ENCODE results near the gene RBM43. TPM values are rescaled to one million over a fixed set of nuclear protein-coding genes. Genes with fewer than 3 reads are reported as not detected.

RBM43 gene
- total and polyA plus RNA-seq, 2 of the 4 experiments (the other 2 are of a cell fraction), result 1.6 to 3.6 TPM

DNA sequence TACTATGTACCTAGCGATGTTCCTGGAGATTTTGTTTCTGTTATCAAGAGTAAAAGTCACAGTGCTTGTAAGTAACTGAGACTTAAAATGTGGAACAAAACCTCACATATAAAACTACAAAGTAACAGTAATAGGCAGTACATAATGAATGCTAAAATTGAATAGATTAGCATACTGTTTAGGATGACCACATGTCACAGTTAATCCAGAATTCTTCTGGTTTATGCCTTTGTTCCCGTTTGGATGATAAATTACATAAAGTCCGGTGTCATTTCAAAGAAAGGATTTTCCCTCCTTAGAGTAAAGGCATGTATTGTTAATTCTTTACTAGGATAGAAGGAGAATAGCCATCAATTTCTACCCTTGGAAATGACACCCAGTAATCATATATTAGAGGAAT is 56.1 kb downstream of the RBM43 start:
- no peak for ATAC-seq (ENCODE audit: low read depth)
- Histone ChIP-seq H3K4ac (ENCODE audit: low read depth, low read length) (no peak overlapping the region), H3K36me3 (ENCODE audit: control insufficient read depth, insufficient read depth, low read length) (no peaks in the 10 kb centered on the region), H4K8ac (ENCODE audit: low read depth in 2 of 2, low read length in 2 of 2) (no peak overlapping the region), H4K5ac (ENCODE audit: low read depth, low read length) (no peak overlapping the region), H4K20me1 (ENCODE audit: insufficient read depth, low read length) (no peaks in the 10 kb centered on the region), H3K4me1 (ENCODE audit: control insufficient read depth, insufficient read depth, low read length) (no peaks in the 10 kb centered on the region), H3K14ac (replicated peaks; ENCODE audit: low read depth, low read length) (no peak overlapping the region), H2BK5ac (ENCODE audit: low read depth, low read length, poor library complexity, severe bottlenecking) (no peak overlapping the region), H3K9me1 (ENCODE audit: insufficient read depth, low read length) (no peaks in the 10 kb centered on the region), H2BK120ac (ENCODE audit: low read depth, low read length) (no peak overlapping the region), H3K23ac (ENCODE audit: low read depth, low read length) (no peak overlapping the region), H3K4me2 (ENCODE audit: low read depth, low read length) (no peak overlapping the region), H3K56ac (ENCODE audit: extremely low read depth, insufficient read depth, low read length) (no peak overlapping the region), H3K18ac (ENCODE audit: low read depth, low read length) (no peak overlapping the region), H2BK20ac (ENCODE audit: low read depth, low read length) (no peak overlapping the region), H2BK15ac (ENCODE audit: low read depth, low read length) (no peak overlapping the region), H2AK5ac (ENCODE audit: low read depth, low read length) (no peak overlapping the region), H2AK9ac (replicated peaks; ENCODE audit: low read depth, low read length, poor library complexity) (no peak overlapping the region), H3K9me3 (ENCODE audit: control insufficient read depth, insufficient read depth, low read length) (no peaks in the 10 kb centered on the region), H3K27ac (ENCODE audit: insufficient read depth, low read length) (no peak overlapping the region), H3K9ac (ENCODE audit: low read depth, low read length) (no peak overlapping the region), H3K4me3 (ENCODE audit: insufficient read depth, low read depth, low read length) (no peak overlapping the region), H3K27me3 (ENCODE audit: control insufficient read depth, insufficient read depth, low read length) (no peaks in the 10 kb centered on the region; the same call in 1 of the 2 replicates), H2AFZ (replicated peaks; ENCODE audit: low read length, poor library complexity) (no peak overlapping the region), H3K79me1 (ENCODE audit: low read depth in 1 of 2, low read length in 2 of 2) (no peaks in the 10 kb centered on the region), H4K91ac (ENCODE audit: insufficient read depth, low read depth, low read length) (no peak overlapping the region)
- no peak for TF ChIP-seq RFX5 (IDR thresholded peaks at IDR 0.05; ENCODE audit: low read depth, low read length)
- TF ChIP-seq SMC3 (IDR thresholded peaks at IDR 0.05; ENCODE audit: low read depth, low read length), result no peak
- no peak for TF ChIP-seq NFE2L2 (IDR thresholded peaks at IDR 0.05; ENCODE audit: low read depth, low read length)
- no peak for TF ChIP-seq RAD21 (IDR thresholded peaks at IDR 0.05; ENCODE audit: low read length)
- no peak for TF ChIP-seq MXI1 (IDR thresholded peaks at IDR 0.05; ENCODE audit: borderline replicate concordance, low read depth, low read length)
- no peak for TF ChIP-seq FOS (IDR thresholded peaks at IDR 0.05; ENCODE audit: low read depth, low read length)
- TF ChIP-seq, protein P1, sequence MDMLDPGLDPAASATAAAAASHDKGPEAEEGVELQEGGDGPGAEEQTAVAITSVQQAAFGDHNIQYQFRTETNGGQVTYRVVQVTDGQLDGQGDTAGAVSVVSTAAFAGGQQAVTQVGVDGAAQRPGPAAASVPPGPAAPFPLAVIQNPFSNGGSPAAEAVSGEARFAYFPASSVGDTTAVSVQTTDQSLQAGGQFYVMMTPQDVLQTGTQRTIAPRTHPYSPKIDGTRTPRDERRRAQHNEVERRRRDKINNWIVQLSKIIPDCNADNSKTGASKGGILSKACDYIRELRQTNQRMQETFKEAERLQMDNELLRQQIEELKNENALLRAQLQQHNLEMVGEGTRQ (IDR thresholded peaks at IDR 0.05; ENCODE audit: low read depth, low read length), result no peak
- no peak for TF ChIP-seq MAFK (IDR thresholded peaks at IDR 0.05; ENCODE audit: low read depth, low read length)
- no peak for TF ChIP-seq CTCF (conservative IDR thresholded peaks at IDR 0.05; ENCODE audit: low read depth, low read length)
- no peak for TF ChIP-seq BHLHE40 (IDR thresholded peaks at IDR 0.05; ENCODE audit: low read depth, low read length)
- no peak for TF ChIP-seq RCOR1 (IDR thresholded peaks at IDR 0.05; ENCODE audit: insufficient replicate concordance, low read length)
- no TSS peak for BruUV-seq (replicated peaks)
- ChIA-PET POLR2A (ENCODE audit: unreplicated experiment) (no interaction called here), CTCF (no interaction called here)
- intact Hi-C loops (cut with micrococcal nuclease) (no loop called here), in situ Hi-C loops (cut with MboI; ENCODE audit: low sequenced_read_pairs) (no loop called here), dilution Hi-C loops (cut with HindIII; ENCODE audit: low sequenced_read_pairs, unreplicated experiment) (no loop called here)
- WGBS, 2 experiments (ENCODE audit: extremely low coverage in 2 of 2, insufficient read length in 1 of 2), result no CpG with 5 or more reads among the region's 3 CpGs
- no peak for DNase-seq
